Epithelial cell of alveolus of lung (primary cell): ENCODE measurements around the gene FRMD4A. TPM values are rescaled to one million over a fixed set of nuclear protein-coding genes. Genes with fewer than 3 reads are reported as not detected.

Experiments used
- total RNA-seq: library from RNA; depleted of rRNA; stranded (reverse); fragments of >200 nt; gene quantifications from 2 replicates; pipeline ENCODE4 v1.2.1, GENCODE V29; 2015

Gene FRMD4A
- 21.5 and 86.5 TPM in 2 replicates for total RNA-seq

DNA sequence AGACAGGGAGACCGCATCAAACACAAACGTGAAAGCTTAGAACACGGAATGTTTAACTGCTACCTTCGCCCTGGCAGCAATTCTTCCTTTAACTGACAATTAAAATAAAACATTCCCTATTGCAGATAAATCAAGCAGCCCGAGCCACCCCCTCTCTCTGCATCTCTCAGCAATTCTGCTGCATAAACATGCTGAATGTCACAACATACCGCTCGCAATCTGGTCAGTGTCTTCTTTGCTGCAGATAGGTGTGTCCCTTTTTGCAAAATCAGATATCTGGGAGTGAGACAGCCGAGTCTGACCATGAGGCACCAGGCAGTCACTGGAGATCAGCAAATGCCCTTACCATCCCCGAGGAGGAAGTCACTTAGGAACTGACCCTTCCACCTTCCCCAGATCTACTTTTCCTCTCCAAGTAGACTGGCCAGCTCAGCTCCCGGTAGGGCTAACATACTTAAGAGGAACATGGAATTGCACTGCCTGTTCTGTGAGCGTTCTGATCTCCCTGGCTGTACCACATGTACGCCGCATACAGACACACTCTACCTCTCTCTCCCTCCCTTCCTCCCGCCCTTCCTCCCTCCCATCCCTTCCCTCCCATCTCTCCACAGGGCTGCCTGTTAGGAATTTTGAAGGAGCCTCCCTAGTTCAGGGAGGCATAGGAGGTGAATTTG lies at the start of gene FRMD4A:
Gene FRMD4A (minus strand): TSS at position 537 of the 674 bp plus-strand sequence.

